Hepatocyte (in vitro differentiated cells): ENCODE data around the gene CCDC188.

ENCODE experiments used
- CTCF ChIP-seq: fragments of 200-600 bp; sonication (generic); IDR thresholded peaks from 2 replicates; pipeline ENCODE4 v1.5.1; 2016; ENCODE audit warnings: antibody characterized with exemption, mild to moderate bottlenecking; ENCODE audit not compliant: poor library complexity
- EZH2 ChIP-seq: fragments of 200-600 bp; sonication (generic); IDR thresholded peaks from 2 replicates; pipeline ENCODE4 v1.6.1; 2016; ENCODE audit warnings: antibody characterized with exemption, mild to moderate bottlenecking, borderline replicate concordance
- EZH2phosphoT487 ChIP-seq: fragments of 200-600 bp; sonication (generic); IDR thresholded peaks from one replicate; pipeline ENCODE4 v1.6.1; 2018; ENCODE audit warnings: antibody characterized with exemption, mild to moderate bottlenecking, low read depth, moderate library complexity; ENCODE audit not compliant: unreplicated experiment, severe bottlenecking

GRCh38 chr22:20153945-20154344 lies 3.1 kb upstream of the CCDC188 start:
- no peak for TF ChIP-seq EZH2phosphoT487
- no peak for TF ChIP-seq CTCF
- TF ChIP-seq EZH2, result no peak
